Endothelial cell of umbilical vein (primary cell): ENCODE data around the gene RPS24. TPM values are rescaled to one million over a fixed set of nuclear protein-coding genes. Genes with fewer than 3 reads are reported as not detected.

Source experiments
- BruUV-seq: library from RNA; stranded (reverse); fragments of 400-500 nt; replicated peaks from 2 replicates; lab custom pipeline; 2021; lab: Mats Ljungman, UMichigan
- CTCF ChIA-PET: fragments of 300-600, 350-600 bp; sonication (Branson Sonifier 250); formaldehyde crosslinking; loops from one replicate; lab custom pipeline; 2021; ENCODE audit warnings: antibody characterized with exemption, inconsistent platforms; lab: Charles Lee
- POLR2A ChIA-PET: fragments of 300-600, 350-600 bp; sonication (Branson Sonifier 250); formaldehyde crosslinking; loops from one replicate; lab custom pipeline; 2021; ENCODE audit warnings: antibody characterized with exemption, inconsistent platforms; lab: Charles Lee
- DNase-seq: peaks from one replicate; pipeline ENCODE4 v3.0.0-alpha.2; 2011; ENCODE audit warnings: low read depth, low spot score
- FAIRE-seq: peaks from 2 replicates; lab custom pipeline; 2011; peaks lifted over from hg19 to GRCh38; lab: Jason Lieb, UNC
- H2AFZ ChIP-seq: 2 replicates; pipeline ENCODE4 v1.6.0; 2012; ENCODE audit warnings: low read depth, low read length, control low read depth, inconsistent platforms
- H3K27ac ChIP-seq: 2 replicates; pipeline ENCODE4 v1.5.1; 2011; ENCODE audit warnings: low read depth, mild to moderate bottlenecking, control low read depth, low read length, moderate library complexity; ENCODE audit not compliant: insufficient read depth
- H3K27me3 ChIP-seq, 2 experiments: 2 replicates each; pipeline versions ENCODE4 v1.6.0 to v1.6.1; 2011; ENCODE audit warnings: low read length in 2 of 2, mixed read lengths in 1 of 2; ENCODE audit not compliant: control insufficient read depth in 2 of 2, insufficient read depth in 2 of 2
- H3K36me3 ChIP-seq, 2 experiments: 2 replicates in 1 of 2; 3 replicates in 1 of 2; pipeline ENCODE4 v1.5.1; 2011; ENCODE audit warnings: low read length in 2 of 2, mild to moderate bottlenecking in 1 of 2, moderate library complexity in 1 of 2; ENCODE audit not compliant: control insufficient read depth in 2 of 2, insufficient read depth in 2 of 2; ENCODE audit errors: extremely low read depth in 1 of 2
- H3K4me1 ChIP-seq: 3 replicates; pipeline ENCODE4 v1.5.1; 2011; ENCODE audit warnings: mild to moderate bottlenecking, low read length; ENCODE audit not compliant: control insufficient read depth, insufficient read depth; ENCODE audit errors: extremely low read depth
- H3K4me2 ChIP-seq: 2 replicates; pipeline ENCODE4 v1.6.1; 2011; ENCODE audit warnings: low read length, control low read depth, mixed read lengths; ENCODE audit not compliant: insufficient read depth
- H3K4me3 ChIP-seq, 3 experiments: fragments of 200-600 bp in 1 of 3; sonication (generic), shearing (Covaris generic) in 1 of 3; replicated peaks in 1 of 3; 2 replicates each; pipeline ENCODE4 v1.5.1; 2011 to 2016; ENCODE audit warnings: control low read depth in 3 of 3, low read length in 3 of 3, mild to moderate bottlenecking in 2 of 3, inconsistent platforms in 1 of 3, low read depth in 1 of 3, moderate library complexity in 1 of 3; ENCODE audit not compliant: insufficient read depth in 1 of 3
- H3K79me2 ChIP-seq: 2 replicates; pipeline ENCODE4 v1.6.0; 2012; ENCODE audit warnings: low read length, inconsistent platforms; ENCODE audit not compliant: control insufficient read depth, insufficient read depth
- H3K9ac ChIP-seq: replicated peaks from 2 replicates; pipeline ENCODE3; 2011; ENCODE audit warnings: low read length, control low read depth; ENCODE audit not compliant: insufficient read depth; ENCODE audit errors: extremely low read depth
- H3K9me1 ChIP-seq: replicated peaks from 3 replicates; pipeline ENCODE4 v1.6.0; 2011; ENCODE audit warnings: mild to moderate bottlenecking, low read length; ENCODE audit not compliant: control insufficient read depth, insufficient read depth; ENCODE audit errors: extremely low read depth
- H3K9me3 ChIP-seq: replicated peaks from 2 replicates; pipeline ENCODE4 v1.5.1; 2012; ENCODE audit warnings: low read length, inconsistent platforms; ENCODE audit not compliant: control insufficient read depth, insufficient read depth
- H4K20me1 ChIP-seq: replicated peaks from 2 replicates; pipeline ENCODE3; 2011; ENCODE audit warnings: mild to moderate bottlenecking, low read length; ENCODE audit not compliant: control insufficient read depth, insufficient read depth; ENCODE audit errors: extremely low read depth
- CTCF ChIP-seq, 2 donors: IDR thresholded peaks; 1 replicate in 1 of 2; 2 replicates in 1 of 2; pipeline ENCODE4 v1.5.1; 2011; ENCODE audit warnings: low read length in 2 of 2, mild to moderate bottlenecking in 2 of 2, moderate library complexity in 2 of 2, control low read depth in 1 of 2, inconsistent platforms in 1 of 2, low read depth in 1 of 2; ENCODE audit not compliant: insufficient read depth in 1 of 2; ENCODE audit errors: extremely low read depth in 1 of 2
- EZH2 ChIP-seq: IDR thresholded peaks from 2 replicates; pipeline ENCODE4 v1.6.1; 2012; ENCODE audit warnings: borderline replicate concordance, low read depth, mild to moderate bottlenecking, moderate library complexity, low read length, inconsistent platforms; ENCODE audit not compliant: severe bottlenecking
- FOS ChIP-seq: IDR thresholded peaks from 2 replicates; pipeline ENCODE4 v1.6.1; 2011; ENCODE audit warnings: mild to moderate bottlenecking, low read length, moderate library complexity, borderline replicate concordance; ENCODE audit not compliant: insufficient read depth
- GATA2 ChIP-seq: IDR thresholded peaks from 2 replicates; pipeline ENCODE4 v1.7.0; 2011; ENCODE audit warnings: low read depth, mild to moderate bottlenecking, moderate library complexity, mixed read lengths, low read length; ENCODE audit not compliant: insufficient read length, insufficient read depth
- JUN ChIP-seq: IDR thresholded peaks from 2 replicates; pipeline ENCODE4 v1.6.1; 2011; ENCODE audit warnings: borderline replicate concordance, low read depth; ENCODE audit not compliant: insufficient read length, insufficient read depth
- MAX ChIP-seq: IDR thresholded peaks from 2 replicates; pipeline ENCODE4 v1.6.1; 2011; ENCODE audit not compliant: insufficient read depth, insufficient read length
- MYC ChIP-seq: IDR thresholded peaks from one replicate; pipeline ENCODE4 v1.6.1; 2011; ENCODE audit warnings: mild to moderate bottlenecking, low read depth, low read length
- POLR2A ChIP-seq: IDR thresholded peaks from 2 replicates; pipeline ENCODE4 v1.6.1; 2012; ENCODE audit warnings: low read depth, mild to moderate bottlenecking, control low read depth, low read length
- POLR2AphosphoS5 ChIP-seq: IDR thresholded peaks from 2 replicates; pipeline ENCODE4 v1.6.1; 2012; ENCODE audit warnings: low read depth, mild to moderate bottlenecking, control low read depth, low read length, moderate library complexity; ENCODE audit not compliant: insufficient read depth
- dilution Hi-C: fragments of 300-500 bp; cut with MboI; formaldehyde crosslinking; loops from one replicate; pipeline ENCODE4 v1.15.0; 2019; ENCODE audit warnings: low sequenced_read_pairs; ENCODE audit not compliant: extremely low pct_ligation_motif_present
- intact Hi-C: fragments of 100-400 bp; cut with micrococcal nuclease; formaldehyde crosslinking; loops from one replicate; pipeline ENCODE4 v1.10.0; 2022
- polyA plus RNA-seq, 4 experiments: library from polyadenylated mRNA; depleted of rRNA in 3 of 4; stranded (reverse) in 3 of 4; unstranded in 1 of 4; fragments of >200 nt; gene quantifications; 2 replicates each; pipeline versions ENCODE4 v1.2.1 to v1.2.3, GENCODE V29; 2011 to 2012; ENCODE audit warnings: missing spikeins in 1 of 4
- total RNA-seq: library from RNA; stranded (reverse); gene quantifications from 2 replicates; pipeline ENCODE4 v1.2.3, GENCODE V29; 2021

RPS24 gene
- total and polyA plus RNA-seq, 2 donors (not counting 3 experiments of a cell fraction or from before 2014, with no cell fraction given), result 1,446 to 2,326 TPM

GRCh38 chr10:78082636-78083035, 49.0 kb downstream of the RPS24 start:
- Histone ChIP-seq H3K27me3 (peaks cover 0 to 2% of the 10 kb centered on the region in 2 experiments), H3K4me2 (no peak overlapping the region), H4K20me1 (no peaks in the 10 kb centered on the region), H2AFZ (no peak overlapping the region), H3K9me1 (no peaks in the 10 kb centered on the region), H3K9me3 (no peaks in the 10 kb centered on the region), H3K4me1 (no peaks in the 10 kb centered on the region), H3K27ac (no peak overlapping the region), H3K79me2 (no peaks in the 10 kb centered on the region), H3K4me3 (no peak overlapping the region), H3K36me3 (no peaks in the 10 kb centered on the region), H3K9ac (no peak overlapping the region)
- ChIA-PET POLR2A (no interaction called here), CTCF (no interaction called here)
- no peak for FAIRE-seq
- intact Hi-C loops, result no loop called here
- TF ChIP-seq MYC, result no peak
- TF ChIP-seq MAX, result no peak
- TF ChIP-seq POLR2A, result no peak
- no peak for TF ChIP-seq JUN
- TF ChIP-seq FOS, result no peak
- TF ChIP-seq POLR2AphosphoS5, result no peak
- TF ChIP-seq EZH2, result no peak
- TF ChIP-seq CTCF (IDR thresholded peaks at IDR 0.05; ENCODE audit: extremely low read depth in 1 of 2, insufficient read depth in 1 of 2, low read depth in 1 of 2, low read length in 2 of 2), result no peak
- TF ChIP-seq GATA2, result no peak
- dilution Hi-C loops, result no loop called here
- BruUV-seq, result no TSS peak
- DNase-seq, result no peak

Other genes with a start within 250 kb of the RPS24 start
- gene DLG5, start 107.1 kb upstream of the RPS24 start, total RNA-seq, result 23.1 and 24.9 TPM in 2 replicates
- gene DLG5, start 107.1 kb upstream of the RPS24 start, polyA plus RNA-seq, result 10.6 and 12.3 TPM in 2 replicates
- gene POLR3A, start 4.3 kb upstream of the RPS24 start, total RNA-seq, result 22.1 and 25.3 TPM in 2 replicates
- gene POLR3A, start 4.3 kb upstream of the RPS24 start, polyA plus RNA-seq, result 8.0 and 9.5 TPM in 2 replicates